H9 (cell line): Measurements from ENCODE around the gene ARNT2. TPM values are rescaled to one million over a fixed set of nuclear protein-coding genes. Genes with fewer than 3 reads are reported as not detected.

ENCODE experiments used
- DNase-seq: peaks from one replicate; pipeline ENCODE4 v3.0.0-alpha.2; 2017
- H2AFZ ChIP-seq: one replicate; pipeline ENCODE4 v1.6.1; 2013; ENCODE audit warnings: mild to moderate bottlenecking, low read length, control low read depth, moderate library complexity
- H2AK5ac ChIP-seq: 2 replicates; pipeline ENCODE4 v1.6.1; 2013; ENCODE audit warnings: low read length, control low read depth, mixed read lengths; ENCODE audit not compliant: insufficient read length
- H2BK120ac ChIP-seq: one replicate; pipeline ENCODE4 v1.6.1; 2013; ENCODE audit warnings: low read depth, mild to moderate bottlenecking, low read length, control low read depth, inconsistent platforms; ENCODE audit not compliant: poor library complexity, severe bottlenecking
- H2BK12ac ChIP-seq: 2 replicates; pipeline ENCODE4 v1.6.1; 2013; ENCODE audit warnings: low read length, control low read depth, mixed read lengths, low read depth; ENCODE audit not compliant: insufficient read length
- H2BK15ac ChIP-seq: 2 replicates; pipeline ENCODE4 v1.6.1; 2013; ENCODE audit warnings: low read depth, low read length, control low read depth
- H2BK20ac ChIP-seq: one replicate; pipeline ENCODE4 v1.6.1; 2013; ENCODE audit warnings: low read depth, mild to moderate bottlenecking, low read length, control low read depth, inconsistent platforms; ENCODE audit not compliant: poor library complexity, severe bottlenecking
- H2BK5ac ChIP-seq: 2 replicates; pipeline ENCODE4 v1.6.1; 2013; ENCODE audit warnings: low read length, control low read depth, mixed read lengths; ENCODE audit not compliant: insufficient read length
- H3K14ac ChIP-seq: 2 replicates; pipeline ENCODE4 v1.6.1; 2013; ENCODE audit warnings: low read length, control low read depth; ENCODE audit not compliant: insufficient read depth
- H3K18ac ChIP-seq: 2 replicates; pipeline ENCODE4 v1.6.1; 2013; ENCODE audit warnings: low read depth, mild to moderate bottlenecking, mixed read lengths, low read length, control low read depth; ENCODE audit not compliant: insufficient read length
- H3K23ac ChIP-seq: 2 replicates; pipeline ENCODE4 v1.6.1; 2013; ENCODE audit warnings: low read length, control low read depth, mixed read lengths, low read depth; ENCODE audit not compliant: insufficient read length
- H3K23me2 ChIP-seq: 2 replicates; pipeline ENCODE4 v1.6.1; 2013; ENCODE audit warnings: low read depth, mild to moderate bottlenecking, mixed read lengths, low read length, control low read depth; ENCODE audit not compliant: insufficient read length, poor library complexity, severe bottlenecking
- H3K27ac ChIP-seq: 2 replicates; pipeline ENCODE4 v1.5.1; 2013; ENCODE audit warnings: low read length, control low read depth, mixed read lengths, low read depth; ENCODE audit not compliant: insufficient read length
- H3K27me3 ChIP-seq: 2 replicates; pipeline ENCODE4 v1.6.1; 2013; ENCODE audit warnings: low read length, control low read depth, inconsistent platforms; ENCODE audit not compliant: insufficient read depth
- H3K4ac ChIP-seq: 2 replicates; pipeline ENCODE4 v1.6.1; 2013; ENCODE audit warnings: low read depth, mild to moderate bottlenecking, control low read depth, inconsistent platforms, low read length, moderate library complexity
- H3K4me1 ChIP-seq: 2 replicates; pipeline ENCODE4 v1.6.1; 2013; ENCODE audit warnings: low read length, control low read depth, inconsistent platforms; ENCODE audit not compliant: insufficient read depth
- H3K4me2 ChIP-seq: 2 replicates; pipeline ENCODE4 v1.6.1; 2013; ENCODE audit warnings: low read length, control low read depth, mixed read lengths; ENCODE audit not compliant: insufficient read length, insufficient read depth
- H3K56ac ChIP-seq: 2 replicates; pipeline ENCODE4 v1.6.1; 2013; ENCODE audit warnings: low read depth, mild to moderate bottlenecking, mixed read lengths, low read length, control low read depth; ENCODE audit not compliant: insufficient read length
- H3K79me1 ChIP-seq: 2 replicates; pipeline ENCODE4 v1.6.1; 2013; ENCODE audit warnings: low read depth, mild to moderate bottlenecking, moderate library complexity, low read length, control low read depth, inconsistent platforms; ENCODE audit not compliant: insufficient read depth, poor library complexity, severe bottlenecking
- H3K79me2 ChIP-seq: 2 replicates; pipeline ENCODE4 v1.6.1; 2013; ENCODE audit warnings: low read length, control low read depth, inconsistent platforms; ENCODE audit not compliant: insufficient read depth
- H3K9ac ChIP-seq: 2 replicates; pipeline ENCODE4 v1.6.1; 2013; ENCODE audit warnings: low read length, control low read depth, mixed read lengths; ENCODE audit not compliant: insufficient read length; ENCODE audit errors: extremely low read depth
- H3K9me3 ChIP-seq: one replicate; pipeline ENCODE4 v1.6.1; 2013; ENCODE audit warnings: low read depth, low read length, inconsistent platforms; ENCODE audit not compliant: control insufficient read depth
- H3T11ph ChIP-seq: one replicate; pipeline ENCODE4 v1.6.1; 2013; ENCODE audit warnings: mild to moderate bottlenecking, low read length, control low read depth, inconsistent platforms
- H4K20me1 ChIP-seq: one replicate; pipeline ENCODE4 v1.6.1; 2013; ENCODE audit not compliant: control insufficient read depth, insufficient read length, insufficient read depth
- H4K5ac ChIP-seq: 2 replicates; pipeline ENCODE4 v1.6.1; 2013; ENCODE audit warnings: low read depth, mild to moderate bottlenecking, mixed read lengths, low read length, control low read depth; ENCODE audit not compliant: insufficient read length
- H4K8ac ChIP-seq: replicated peaks from 2 replicates; pipeline ENCODE4 v1.6.1; 2013; ENCODE audit warnings: low read length, control low read depth, mixed read lengths, low read depth; ENCODE audit not compliant: insufficient read length
- H4K91ac ChIP-seq: 2 replicates; pipeline ENCODE4 v1.6.1; 2013; ENCODE audit warnings: low read depth, mild to moderate bottlenecking, moderate library complexity, mixed read lengths, low read length, control low read depth; ENCODE audit not compliant: insufficient read length
- H3K27ac Mint-ChIP-seq, 3 experiments: 2 replicates in 2 of 3; 3 replicates in 1 of 3; pipeline ENCODE4 v1.8.0; 2020 to 2021; ENCODE audit warnings: mixed read lengths in 3 of 3, mild to moderate bottlenecking in 1 of 3, moderate library complexity in 1 of 3
- H3K27me3 Mint-ChIP-seq: 2 replicates; pipeline ENCODE4 v1.8.0; 2021; ENCODE audit warnings: low read depth, mild to moderate bottlenecking, moderate library complexity, mixed read lengths
- H3K36me3 Mint-ChIP-seq, 3 experiments: 2 replicates in 2 of 3; 3 replicates in 1 of 3; pipeline ENCODE4 v1.8.0; 2020 to 2021; ENCODE audit warnings: low read depth in 3 of 3, mixed read lengths in 3 of 3; ENCODE audit not compliant: insufficient read depth in 1 of 3
- H3K4me1 Mint-ChIP-seq, 2 experiments: 2 replicates each; pipeline ENCODE4 v1.8.0; 2020; ENCODE audit warnings: mixed read lengths in 2 of 2
- H3K4me3 Mint-ChIP-seq, 2 experiments: 2 replicates in 1 of 2; 3 replicates in 1 of 2; pipeline ENCODE4 v1.8.0; 2020 to 2021; ENCODE audit warnings: mild to moderate bottlenecking in 2 of 2, mixed read lengths in 2 of 2, moderate library complexity in 1 of 2
- H3K9me3 Mint-ChIP-seq, 2 experiments: 2 replicates in 1 of 2; 3 replicates in 1 of 2; pipeline ENCODE4 v1.8.0; 2020; ENCODE audit warnings: mild to moderate bottlenecking in 2 of 2, mixed read lengths in 2 of 2, moderate library complexity in 1 of 2
- WGBS: extraction: QIAGEN DNeasy Blood & Tissue Kit; methylation state at CpG from one replicate; pipeline ENCODE4 v1.1.7; 2013; ENCODE audit warnings: missing lambda C conversion rate, low lambda C conversion rate, mixed read lengths; ENCODE audit not compliant: insufficient read length; ENCODE audit errors: extremely low coverage; 5-methylcytosine and 5-hydroxymethylcytosine counted together
- total RNA-seq: library from RNA; stranded (reverse); gene quantifications from 2 replicates; pipeline ENCODE4 v1.2.1, GENCODE V29; 2021
- TF ChIP-seq, protein P1 (sequence below): fragments of 200-600 bp; sonication (generic); conservative IDR thresholded peaks from 3 replicates; pipeline ENCODE4 v1.8.0; 2021; ENCODE audit warnings: antibody characterized with exemption, mild to moderate bottlenecking

The ARNT2 gene
- total RNA-seq, 1 experiment from 2014 or later: 10.5 TPM

DNA sequence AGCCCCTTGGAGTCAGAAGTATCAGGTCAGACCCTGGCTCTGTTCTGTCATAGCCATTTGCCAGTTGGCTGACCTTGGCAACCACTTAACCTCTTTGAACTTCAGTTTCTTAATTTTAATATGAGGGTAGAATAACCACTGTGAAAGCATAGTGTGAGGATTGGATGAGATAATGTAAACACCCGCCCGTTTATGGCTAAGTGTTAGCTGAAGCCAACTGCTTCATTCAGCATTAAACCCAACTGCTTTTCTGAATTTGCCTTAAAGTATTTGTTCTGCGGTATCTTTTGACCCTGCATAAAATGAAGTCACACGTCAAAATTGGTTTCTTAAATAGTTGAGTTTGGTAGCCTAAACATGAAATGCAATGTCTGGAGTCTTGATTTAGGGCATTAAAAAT lies 169.4 kb downstream of the ARNT2 start:
- no peaks in the 10 kb centered on the region for H3K9me3 ChIP-seq
- no peak overlapping the region for H3T11ph ChIP-seq
- H2BK120ac ChIP-seq: no peak overlapping the region
- no peak overlapping the region for H2AFZ ChIP-seq
- Mint-ChIP-seq H3K36me3 (peaks cover 0 to 14% (median 0%) of the 10 kb centered on the region in 3 experiments; a peak in 2 of 7 replicates), H3K27ac (no peak overlapping the region), H3K4me3 (no peak overlapping the region), H3K9me3 (no peaks in the 10 kb centered on the region), H3K4me1 (peaks cover 18 to 20% of the 10 kb centered on the region in 2 experiments), H3K27me3 (no peaks in the 10 kb centered on the region)
- H3K27me3 ChIP-seq: no peaks in the 10 kb centered on the region
- no peak overlapping the region for H3K4ac ChIP-seq
- H2BK15ac ChIP-seq: no peak overlapping the region
- no peak overlapping the region for H4K5ac ChIP-seq
- no peaks in the 10 kb centered on the region for H3K79me2 ChIP-seq
- peaks cover 3% of the 10 kb centered on the region for H4K20me1 ChIP-seq
- H3K18ac ChIP-seq: no peak overlapping the region
- no peak overlapping the region for H4K91ac ChIP-seq
- TF ChIP-seq, protein P1, sequence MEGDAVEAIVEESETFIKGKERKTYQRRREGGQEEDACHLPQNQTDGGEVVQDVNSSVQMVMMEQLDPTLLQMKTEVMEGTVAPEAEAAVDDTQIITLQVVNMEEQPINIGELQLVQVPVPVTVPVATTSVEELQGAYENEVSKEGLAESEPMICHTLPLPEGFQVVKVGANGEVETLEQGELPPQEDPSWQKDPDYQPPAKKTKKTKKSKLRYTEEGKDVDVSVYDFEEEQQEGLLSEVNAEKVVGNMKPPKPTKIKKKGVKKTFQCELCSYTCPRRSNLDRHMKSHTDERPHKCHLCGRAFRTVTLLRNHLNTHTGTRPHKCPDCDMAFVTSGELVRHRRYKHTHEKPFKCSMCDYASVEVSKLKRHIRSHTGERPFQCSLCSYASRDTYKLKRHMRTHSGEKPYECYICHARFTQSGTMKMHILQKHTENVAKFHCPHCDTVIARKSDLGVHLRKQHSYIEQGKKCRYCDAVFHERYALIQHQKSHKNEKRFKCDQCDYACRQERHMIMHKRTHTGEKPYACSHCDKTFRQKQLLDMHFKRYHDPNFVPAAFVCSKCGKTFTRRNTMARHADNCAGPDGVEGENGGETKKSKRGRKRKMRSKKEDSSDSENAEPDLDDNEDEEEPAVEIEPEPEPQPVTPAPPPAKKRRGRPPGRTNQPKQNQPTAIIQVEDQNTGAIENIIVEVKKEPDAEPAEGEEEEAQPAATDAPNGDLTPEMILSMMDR: no peak
- no peak overlapping the region for H2BK12ac ChIP-seq
- H3K27ac ChIP-seq: no peak overlapping the region
- WGBS: no CpG with 5 or more reads among the region's 4 CpGs
- H3K23me2 ChIP-seq: peaks cover 3% of the 10 kb centered on the region
- H3K14ac ChIP-seq: no peak overlapping the region
- no peak overlapping the region for H3K4me2 ChIP-seq
- H2BK20ac ChIP-seq: no peak overlapping the region
- H4K8ac ChIP-seq: no peak overlapping the region
- H2BK5ac ChIP-seq: no peak overlapping the region
- no peak overlapping the region for H2AK5ac ChIP-seq
- H3K4me1 ChIP-seq: peaks cover 2% of the 10 kb centered on the region; the same call in 1 of the 2 replicates
- no peak overlapping the region for H3K23ac ChIP-seq
- H3K79me1 ChIP-seq: no peaks in the 10 kb centered on the region
- no peak overlapping the region for H3K56ac ChIP-seq
- no peak for DNase-seq
- no peak overlapping the region for H3K9ac ChIP-seq
